IMR-90 (cell line): ENCODE measurements around the gene NOS1AP. TPM values are rescaled to one million over a fixed set of nuclear protein-coding genes. Genes with fewer than 3 reads are reported as not detected.

Source experiments
- ATAC-seq: fragments of 200-7000 bp; cut with Tn5 transposase; 2 replicates; pipeline ENCODE4 v1.9.1; 2020; ENCODE audit warnings: low read depth, mild to moderate bottlenecking, moderate library complexity
- BruUV-seq: library from RNA; stranded (reverse); fragments of 400-500 nt; replicated peaks from 2 replicates; lab custom pipeline; 2021; lab: Mats Ljungman, UMichigan
- CTCF ChIA-PET: fragments of 300-600 bp; formaldehyde crosslinking; extraction: SDS; loops from one replicate; lab custom pipeline; 2021; ENCODE audit warnings: antibody characterized with exemption; lab: Yijun Ruan, JAX
- POLR2A ChIA-PET: fragments of 300-600 bp; sonication (Branson Sonifier 250); formaldehyde crosslinking; loops from one replicate; lab custom pipeline; 2022; ENCODE audit warnings: antibody characterized with exemption; ENCODE audit not compliant: unreplicated experiment; lab: Charles Lee
- DNase-seq: peaks from one replicate; pipeline ENCODE4 v3.0.0; 2013
- H2AFZ ChIP-seq: replicated peaks from 2 replicates; pipeline ENCODE3; 2013; ENCODE audit warnings: low read length, mild to moderate bottlenecking; ENCODE audit not compliant: poor library complexity
- H2AK5ac ChIP-seq: 2 replicates; pipeline ENCODE4 v1.6.1; 2013; ENCODE audit warnings: low read depth, low read length, inconsistent platforms
- H2AK9ac ChIP-seq: replicated peaks from 2 replicates; pipeline ENCODE3; 2013; ENCODE audit warnings: mild to moderate bottlenecking, low read depth, low read length, moderate library complexity; ENCODE audit not compliant: poor library complexity
- H2BK120ac ChIP-seq: 2 replicates; pipeline ENCODE4 v1.6.1; 2013; ENCODE audit warnings: low read depth, low read length, inconsistent platforms
- H2BK15ac ChIP-seq: 3 replicates; pipeline ENCODE4 v1.6.1; 2013; ENCODE audit warnings: low read depth, low read length, inconsistent platforms
- H2BK20ac ChIP-seq: 2 replicates; pipeline ENCODE4 v1.6.1; 2013; ENCODE audit warnings: low read depth, mild to moderate bottlenecking, inconsistent platforms, low read length, moderate library complexity
- H2BK5ac ChIP-seq: 2 replicates; pipeline ENCODE4 v1.6.1; 2013; ENCODE audit warnings: mild to moderate bottlenecking, low read depth, low read length, inconsistent platforms; ENCODE audit not compliant: poor library complexity, severe bottlenecking
- H3K14ac ChIP-seq: replicated peaks from 2 replicates; pipeline ENCODE4 v1.6.1; 2013; ENCODE audit warnings: low read depth, low read length, inconsistent platforms
- H3K18ac ChIP-seq: 2 replicates; pipeline ENCODE4 v1.6.1; 2013; ENCODE audit warnings: low read depth, low read length, control low read depth
- H3K23ac ChIP-seq: 2 replicates; pipeline ENCODE4 v1.6.1; 2013; ENCODE audit warnings: low read depth, low read length, inconsistent platforms
- H3K27ac ChIP-seq: 2 replicates; pipeline ENCODE4 v1.5.1; 2013; ENCODE audit warnings: mild to moderate bottlenecking, control low read depth, low read length; ENCODE audit not compliant: insufficient read depth
- H3K27me3 ChIP-seq: 2 replicates; pipeline ENCODE4 v1.6.1; 2013; ENCODE audit warnings: low read length; ENCODE audit not compliant: control insufficient read depth, insufficient read depth
- H3K36me3 ChIP-seq: 2 replicates; pipeline ENCODE4 v1.6.1; 2013; ENCODE audit warnings: low read length, mixed read lengths; ENCODE audit not compliant: control insufficient read depth, insufficient read depth
- H3K4ac ChIP-seq: 2 replicates; pipeline ENCODE4 v1.6.1; 2013; ENCODE audit warnings: low read depth, low read length, inconsistent platforms
- H3K4me1 ChIP-seq: 2 replicates; pipeline ENCODE4 v1.6.1; 2013; ENCODE audit warnings: low read length, mixed read lengths; ENCODE audit not compliant: control insufficient read depth, insufficient read depth
- H3K4me2 ChIP-seq: 2 replicates; pipeline ENCODE4 v1.6.1; 2013; ENCODE audit warnings: low read depth, mild to moderate bottlenecking, control low read depth, low read length, moderate library complexity
- H3K4me3 ChIP-seq: 2 replicates; pipeline ENCODE4 v1.5.1; 2013; ENCODE audit warnings: low read depth, mild to moderate bottlenecking, control low read depth, low read length, moderate library complexity; ENCODE audit not compliant: insufficient read depth
- H3K56ac ChIP-seq: 2 replicates; pipeline ENCODE4 v1.6.1; 2013; ENCODE audit warnings: low read length, inconsistent platforms; ENCODE audit not compliant: insufficient read depth; ENCODE audit errors: extremely low read depth
- H3K79me1 ChIP-seq, 2 experiments: 2 replicates each; pipeline ENCODE4 v1.6.1; 2013; ENCODE audit warnings: low read length in 2 of 2, inconsistent platforms in 1 of 2, low read depth in 1 of 2
- H3K9ac ChIP-seq: 2 replicates; pipeline ENCODE4 v1.6.1; 2013; ENCODE audit warnings: low read depth, low read length, control low read depth
- H3K9me1 ChIP-seq: 2 replicates; pipeline ENCODE4 v1.6.1; 2013; ENCODE audit warnings: low read length, inconsistent platforms; ENCODE audit not compliant: insufficient read depth
- H3K9me3 ChIP-seq: 2 replicates; pipeline ENCODE4 v1.6.1; 2013; ENCODE audit warnings: low read length; ENCODE audit not compliant: control insufficient read depth, insufficient read depth
- H4K20me1 ChIP-seq: 2 replicates; pipeline ENCODE4 v1.6.1; 2013; ENCODE audit warnings: low read length, inconsistent platforms; ENCODE audit not compliant: insufficient read depth
- H4K5ac ChIP-seq: 2 replicates; pipeline ENCODE4 v1.6.1; 2013; ENCODE audit warnings: mild to moderate bottlenecking, low read depth, low read length, control low read depth
- H4K8ac ChIP-seq, 2 experiments: 2 replicates each; pipeline ENCODE4 v1.6.1; 2013; ENCODE audit warnings: low read depth in 2 of 2, low read length in 2 of 2, control low read depth in 1 of 2, inconsistent platforms in 1 of 2
- H4K91ac ChIP-seq: 2 replicates; pipeline ENCODE4 v1.6.1; 2013; ENCODE audit warnings: low read depth, low read length, inconsistent platforms; ENCODE audit not compliant: insufficient read depth
- MXI1 ChIP-seq: IDR thresholded peaks from 2 replicates; pipeline ENCODE4 v1.6.1; 2012; ENCODE audit warnings: low read depth, mild to moderate bottlenecking, low read length, moderate library complexity, borderline replicate concordance
- NFE2L2 ChIP-seq: fragments of 150-350 bp; IDR thresholded peaks from 2 replicates; pipeline ENCODE4 v1.6.1; 2016; ENCODE audit warnings: low read depth, mild to moderate bottlenecking, low read length
- RAD21 ChIP-seq: IDR thresholded peaks from 2 replicates; pipeline ENCODE4 v1.6.1; 2012; ENCODE audit warnings: low read length, improper control_type of control experiment
- SMC3 ChIP-seq: fragments of 150-350 bp; IDR thresholded peaks from 2 replicates; pipeline ENCODE4 v1.6.1; 2016; ENCODE audit warnings: low read depth, mild to moderate bottlenecking, antibody characterized with exemption, low read length, moderate library complexity
- WGBS, 2 experiments: methylation state at CpG; one replicate each; pipeline versions ENCODE4 v1.1.5 to v1.1.7; 2013; ENCODE audit warnings: missing lambda C conversion rate in 2 of 2; ENCODE audit not compliant: insufficient read length in 1 of 2; ENCODE audit errors: extremely low coverage in 2 of 2; 5-methylcytosine and 5-hydroxymethylcytosine counted together
- dilution Hi-C: fragments of 300-500 bp; cut with HindIII; formaldehyde crosslinking; loops from one replicate; pipeline ENCODE4 v1.14.3; 2018; ENCODE audit warnings: low sequenced_read_pairs; ENCODE audit not compliant: unreplicated experiment
- in situ Hi-C: fragments of 300-500 bp; cut with MboI; formaldehyde crosslinking; loops from 3 replicates; pipeline ENCODE4 v1.14.3; 2019; ENCODE audit warnings: low sequenced_read_pairs, inconsistent platforms, mixed read lengths
- intact Hi-C: fragments of 100-400 bp; cut with micrococcal nuclease; formaldehyde crosslinking; loops from 2 replicates; pipeline ENCODE4 v1.10.0; 2022
- polyA plus RNA-seq, 3 experiments: library from polyadenylated mRNA; depleted of rRNA; stranded (reverse); fragments of >200 nt; gene quantifications; 2 replicates each; pipeline ENCODE4 v1.2.3, GENCODE V29; 2012; ENCODE audit warnings: low replicate concordance in 1 of 3
- total RNA-seq: library from RNA; depleted of rRNA; stranded (reverse); fragments of >200 nt; gene quantifications from 2 replicates; pipeline ENCODE4 v1.2.3, GENCODE V29; 2012

Gene NOS1AP
- total and polyA plus RNA-seq, 2 of the 4 experiments (the other 2 are of a cell fraction), result 0.18 to 0.19 TPM

DNA sequence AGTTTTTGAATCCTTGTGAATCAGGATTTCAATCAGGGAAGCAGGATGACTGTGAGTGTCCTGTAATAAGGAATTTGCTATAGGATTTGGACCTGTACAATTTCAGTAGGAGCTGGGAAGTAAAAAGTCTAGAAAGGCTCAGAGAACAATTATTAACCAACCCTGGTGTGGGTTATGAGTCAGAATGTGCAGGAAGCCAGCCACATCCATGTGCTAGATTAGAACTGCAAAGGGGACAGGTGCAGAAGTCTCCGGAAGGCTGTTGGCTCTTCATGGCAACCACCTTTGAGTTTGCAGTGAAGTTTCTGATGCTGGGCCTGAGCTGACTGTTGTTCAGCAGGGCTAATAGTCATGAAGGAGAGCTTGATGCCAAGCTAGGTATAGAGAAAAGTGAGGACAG is 236.5 kb downstream of the NOS1AP start:
- no peak overlapping the region for H3K23ac ChIP-seq
- no peak overlapping the region for H3K4ac ChIP-seq
- no peak overlapping the region for H4K5ac ChIP-seq
- intact Hi-C loops, result no loop called here
- H2AK9ac ChIP-seq, result no peak overlapping the region
- no peak overlapping the region for H2AK5ac ChIP-seq
- no peaks in the 10 kb centered on the region for H3K36me3 ChIP-seq
- H2BK120ac ChIP-seq, result no peak overlapping the region
- no peak overlapping the region for H3K18ac ChIP-seq
- H3K4me3 ChIP-seq, result no peak overlapping the region
- no peak overlapping the region for H3K4me2 ChIP-seq
- H3K4me1 ChIP-seq, result no peaks in the 10 kb centered on the region
- no peaks in the 10 kb centered on the region; the same call in 1 of the 2 replicates for H3K27me3 ChIP-seq
- no peaks in the 10 kb centered on the region for H4K20me1 ChIP-seq
- in situ Hi-C loops, result no loop called here
- H2BK15ac ChIP-seq, result no peak overlapping the region
- no peak for TF ChIP-seq MXI1
- TF ChIP-seq NFE2L2, result no peak
- TF ChIP-seq RAD21, result no peak
- no peak for TF ChIP-seq SMC3
- no peaks in the 10 kb centered on the region for H3K9me1 ChIP-seq
- BruUV-seq, result no TSS peak
- H2BK5ac ChIP-seq, result no peak overlapping the region
- ChIA-PET POLR2A (no interaction called here), CTCF (no interaction called here)
- dilution Hi-C loops, result no loop called here
- no peak overlapping the region for H2BK20ac ChIP-seq
- H4K8ac ChIP-seq, result no peak overlapping the region
- H4K91ac ChIP-seq, result no peak overlapping the region
- no peak overlapping the region for H3K56ac ChIP-seq
- no peak overlapping the region for H3K27ac ChIP-seq
- 100% methylated on average over 1 of the region's 1 CpG; no CpG with 5 or more reads in 1 of the 2 experiments for WGBS, 2 experiments
- no peak overlapping the region for H2AFZ ChIP-seq
- H3K79me1 ChIP-seq, result no peaks in the 10 kb centered on the region
- DNase-seq, result peak; percentile 10
- no peaks in the 10 kb centered on the region for H3K9me3 ChIP-seq
- no peak overlapping the region for H3K9ac ChIP-seq
- ATAC-seq, result no peak
- no peak overlapping the region for H3K14ac ChIP-seq
